OCI-LY1 (cell line): ENCODE data around the gene LMBRD1.

Experiments
- EZH2 ChIP-seq: fragments of 200-600 bp; sonication (generic), shearing (Covaris generic); IDR thresholded peaks from 2 replicates; pipeline ENCODE4 v1.8.0; 2017; ENCODE audit warnings: borderline replicate concordance, mixed run types, mild to moderate bottlenecking, antibody characterized with exemption, low read length, moderate library complexity, mixed read lengths
- TF ChIP-seq, protein P1 (sequence below): fragments of 200-600 bp; sonication (generic), shearing (Covaris generic); IDR thresholded peaks from 2 replicates; pipeline ENCODE4 v1.5.1; 2017; ENCODE audit warnings: mild to moderate bottlenecking, antibody characterized with exemption, low read length, moderate library complexity, mixed read lengths

- TF ChIP-seq, protein P1, sequence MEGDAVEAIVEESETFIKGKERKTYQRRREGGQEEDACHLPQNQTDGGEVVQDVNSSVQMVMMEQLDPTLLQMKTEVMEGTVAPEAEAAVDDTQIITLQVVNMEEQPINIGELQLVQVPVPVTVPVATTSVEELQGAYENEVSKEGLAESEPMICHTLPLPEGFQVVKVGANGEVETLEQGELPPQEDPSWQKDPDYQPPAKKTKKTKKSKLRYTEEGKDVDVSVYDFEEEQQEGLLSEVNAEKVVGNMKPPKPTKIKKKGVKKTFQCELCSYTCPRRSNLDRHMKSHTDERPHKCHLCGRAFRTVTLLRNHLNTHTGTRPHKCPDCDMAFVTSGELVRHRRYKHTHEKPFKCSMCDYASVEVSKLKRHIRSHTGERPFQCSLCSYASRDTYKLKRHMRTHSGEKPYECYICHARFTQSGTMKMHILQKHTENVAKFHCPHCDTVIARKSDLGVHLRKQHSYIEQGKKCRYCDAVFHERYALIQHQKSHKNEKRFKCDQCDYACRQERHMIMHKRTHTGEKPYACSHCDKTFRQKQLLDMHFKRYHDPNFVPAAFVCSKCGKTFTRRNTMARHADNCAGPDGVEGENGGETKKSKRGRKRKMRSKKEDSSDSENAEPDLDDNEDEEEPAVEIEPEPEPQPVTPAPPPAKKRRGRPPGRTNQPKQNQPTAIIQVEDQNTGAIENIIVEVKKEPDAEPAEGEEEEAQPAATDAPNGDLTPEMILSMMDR, result no peak
- TF ChIP-seq EZH2, result no peak
These were observed 123.5 kb downstream of the LMBRD1 start for GRCh38 chr6:69673298-69673697.
